CD4-positive, alpha-beta T cell treated with Interleukin-17A for 1 hour (primary cell): ENCODE measurements around the gene ZNF385D.

Experiments used
- DNase-seq: peaks from one replicate; pipeline ENCODE4 v3.0.0-alpha.2; 2020

The ZNF385D gene, protein sequence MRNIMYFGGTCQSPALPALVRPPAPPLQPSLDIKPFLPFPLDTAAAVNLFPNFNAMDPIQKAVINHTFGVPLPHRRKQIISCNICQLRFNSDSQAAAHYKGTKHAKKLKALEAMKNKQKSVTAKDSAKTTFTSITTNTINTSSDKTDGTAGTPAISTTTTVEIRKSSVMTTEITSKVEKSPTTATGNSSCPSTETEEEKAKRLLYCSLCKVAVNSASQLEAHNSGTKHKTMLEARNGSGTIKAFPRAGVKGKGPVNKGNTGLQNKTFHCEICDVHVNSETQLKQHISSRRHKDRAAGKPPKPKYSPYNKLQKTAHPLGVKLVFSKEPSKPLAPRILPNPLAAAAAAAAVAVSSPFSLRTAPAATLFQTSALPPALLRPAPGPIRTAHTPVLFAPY

DNA sequence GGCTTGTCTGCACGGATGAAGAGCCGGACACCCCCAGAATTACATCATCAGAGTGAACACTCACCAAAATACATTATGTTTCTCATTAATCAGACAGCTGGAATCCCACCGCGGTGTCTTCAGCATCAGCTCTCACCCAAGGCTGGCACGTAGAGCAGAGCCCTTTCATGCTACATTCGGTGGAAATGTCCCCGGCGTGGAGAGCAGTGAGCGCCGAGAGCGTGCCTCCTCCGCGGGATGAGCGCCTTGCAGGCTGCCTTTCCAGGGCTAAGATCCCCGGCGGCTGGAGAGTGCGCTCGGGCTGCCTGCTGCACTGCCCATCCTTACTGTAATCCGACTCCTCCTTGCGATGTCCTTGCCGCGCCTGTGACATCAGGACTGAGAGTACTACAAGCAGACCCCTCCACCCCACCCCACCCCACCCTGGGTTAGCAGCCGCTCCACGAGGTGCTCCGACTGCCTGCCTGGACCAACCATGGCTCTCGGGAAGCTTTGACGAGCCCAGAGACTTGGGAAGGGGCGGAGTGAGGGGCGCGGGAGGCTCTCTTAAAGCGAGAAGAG lies at the start of gene ZNF385D:
Gene ZNF385D (minus strand): TSS at position 380 of the 561 bp plus-strand sequence. CDS start 294 bp downstream, at position 86.
- DNase-seq, result no peak

DNA sequence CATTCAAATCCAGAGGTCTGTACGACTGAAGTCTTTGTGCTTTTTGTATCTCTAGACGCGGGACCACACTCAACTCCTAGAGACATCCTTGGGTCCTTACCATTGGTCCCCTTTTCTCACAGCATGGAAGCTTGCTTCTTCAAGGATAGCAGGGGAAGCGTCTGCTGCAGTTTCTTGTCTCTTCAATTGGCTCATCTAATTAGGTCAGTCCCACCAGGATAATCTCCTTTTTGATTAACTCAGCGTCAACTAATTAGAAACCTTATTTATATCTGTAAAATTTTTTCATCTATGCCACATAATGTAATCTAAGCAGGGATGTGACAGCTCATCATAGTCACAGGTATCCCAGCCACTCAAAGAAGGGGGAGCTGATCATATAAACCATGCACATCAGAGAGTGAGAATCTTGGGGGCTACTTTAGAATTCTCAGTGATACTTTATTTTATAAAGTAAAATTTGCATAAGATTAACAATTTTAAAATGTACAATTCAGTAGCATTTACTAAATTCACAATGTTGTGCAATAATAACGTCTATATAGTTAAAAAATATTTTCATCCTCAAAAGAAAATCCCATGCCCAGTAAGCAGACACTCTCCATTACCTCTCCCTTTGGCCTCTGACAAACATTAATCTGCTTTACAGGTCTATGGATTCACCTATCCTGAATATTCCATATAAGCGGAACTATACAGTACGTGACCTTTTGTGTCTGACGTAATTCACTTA lies 47.5 kb upstream of the ZNF385D start:
- DNase-seq, result no peak

DNA sequence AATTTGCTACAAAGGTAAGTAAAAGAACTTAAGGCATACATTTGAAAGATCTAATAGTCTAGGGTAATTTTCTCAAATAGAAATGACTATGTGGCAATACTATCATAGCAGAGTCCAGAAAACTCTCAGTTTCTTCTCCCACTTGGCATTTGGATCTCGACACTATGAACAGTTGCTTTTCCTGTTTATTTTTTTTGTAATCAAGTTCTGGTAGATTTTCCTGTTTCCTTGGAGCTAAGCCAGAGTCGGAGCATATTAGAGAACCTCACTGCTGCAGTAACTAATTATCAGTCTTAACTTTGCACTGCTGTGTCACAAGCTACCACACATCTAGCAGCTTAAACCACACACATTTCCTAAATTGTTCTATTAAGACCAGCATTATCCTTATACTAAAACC lies 44.9 kb upstream of the ZNF385D start:
- DNase-seq, result no peak

DNA sequence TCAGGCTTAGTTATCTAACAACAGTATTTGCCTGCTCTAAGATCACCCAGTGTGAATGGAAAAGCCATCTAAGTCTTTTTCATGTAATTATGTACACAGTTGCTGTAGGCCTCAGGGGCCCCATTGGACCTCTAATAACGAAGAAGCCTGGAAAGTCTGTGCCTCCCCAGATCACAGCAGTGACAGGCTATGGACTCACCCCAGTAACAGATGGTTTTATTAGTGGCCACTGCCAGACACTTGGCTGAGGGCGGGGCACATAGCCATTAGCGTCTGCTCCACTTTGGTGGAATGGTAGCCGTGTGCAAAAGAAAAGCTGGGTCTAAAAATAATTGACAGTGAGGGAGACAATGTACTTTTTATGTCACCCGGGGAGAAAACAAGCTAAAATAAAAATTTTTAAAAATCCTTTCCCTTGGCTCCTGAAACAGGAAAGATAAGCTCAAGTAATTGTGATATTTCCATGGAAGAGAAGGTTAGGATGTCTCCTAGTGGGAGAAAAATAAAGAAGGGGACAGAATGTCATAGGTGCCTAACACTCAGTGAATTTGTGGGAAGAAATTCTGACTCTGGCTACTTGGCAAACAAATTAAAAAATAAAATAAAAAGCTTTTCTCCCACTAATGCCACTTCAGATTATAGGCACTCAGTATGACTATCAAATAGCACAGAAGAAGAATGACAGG lies 44.3 kb upstream of the ZNF385D start:
- DNase-seq, result no peak

DNA sequence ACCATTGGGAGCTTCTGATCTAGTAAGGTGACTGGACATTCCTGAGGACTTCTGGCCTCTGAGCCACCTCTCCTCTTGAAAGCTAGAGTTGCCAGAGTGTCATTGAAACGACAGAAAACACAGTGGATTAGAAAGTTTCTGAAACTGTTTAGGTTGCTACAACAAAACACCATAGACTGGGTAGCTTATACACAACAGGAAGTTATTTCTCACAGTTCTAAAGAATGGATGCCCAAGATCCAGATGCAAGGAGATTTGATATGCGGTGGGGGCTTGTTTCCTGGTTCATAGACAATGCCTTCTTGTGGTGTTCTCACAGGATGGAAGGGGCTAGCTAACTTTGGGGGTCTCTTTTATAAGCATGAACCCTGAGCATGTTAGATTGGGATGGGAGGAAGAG lies 43.3 kb upstream of the ZNF385D start:
- DNase-seq, result no peak

DNA sequence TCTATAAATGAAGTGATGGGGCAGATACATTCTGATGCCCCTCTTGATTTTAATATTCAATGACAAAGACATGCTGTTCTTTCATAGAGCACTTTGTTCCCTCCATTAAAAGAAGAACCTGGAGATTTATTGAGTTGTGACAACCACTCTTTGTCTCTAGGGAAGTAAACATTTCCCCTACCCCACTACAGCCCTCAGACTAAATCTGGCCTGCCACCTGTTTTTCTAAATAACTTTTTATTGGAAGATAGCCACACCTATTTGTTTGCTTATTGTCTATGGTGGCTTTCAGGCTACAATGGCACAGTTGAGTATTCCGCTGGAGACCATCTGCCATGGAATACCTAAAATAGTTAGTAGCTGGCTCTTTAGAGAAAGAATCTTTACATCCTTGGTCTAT lies 41.2 kb upstream of the ZNF385D start:
- DNase-seq, result no peak

DNA sequence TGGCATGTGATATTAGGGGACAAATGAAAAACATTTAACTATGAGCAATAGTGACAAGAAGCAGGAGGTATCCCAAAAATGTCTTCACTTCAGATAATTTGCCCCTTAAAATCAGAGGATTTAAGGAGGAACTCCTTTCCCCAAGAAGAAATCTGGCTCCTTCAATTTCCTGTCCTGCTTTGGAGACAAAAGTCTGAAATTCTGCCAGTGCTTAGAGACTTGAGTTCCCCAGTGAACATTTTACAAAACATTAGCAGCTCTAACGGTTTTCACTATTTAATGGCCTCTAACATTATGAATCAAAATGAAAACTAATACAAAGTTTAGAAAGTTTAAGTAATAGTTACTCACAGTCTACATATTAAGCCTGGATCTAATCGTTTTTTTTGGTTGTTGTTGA lies 40.3 kb upstream of the ZNF385D start:
- DNase-seq, result no peak

DNA sequence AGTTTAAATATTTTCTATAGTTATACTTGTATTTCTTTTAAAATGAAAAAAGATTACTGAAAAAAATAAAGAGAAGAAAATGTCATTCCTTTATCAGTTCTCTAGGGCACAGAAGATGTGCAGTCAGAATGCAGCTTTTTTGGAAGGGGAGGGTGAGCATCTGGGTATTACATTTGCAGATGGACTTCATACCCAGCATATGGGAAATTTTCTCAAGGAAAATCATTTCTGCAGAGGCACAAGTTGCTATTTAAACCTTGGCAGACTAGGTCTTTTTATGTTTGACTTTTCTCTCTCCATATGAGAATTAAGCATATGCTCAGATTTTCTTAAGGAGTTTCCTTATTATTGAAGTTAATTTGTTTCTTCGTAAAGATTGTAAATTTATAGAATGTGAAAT lies 39.5 kb upstream of the ZNF385D start:
- DNase-seq, result no peak

DNA sequence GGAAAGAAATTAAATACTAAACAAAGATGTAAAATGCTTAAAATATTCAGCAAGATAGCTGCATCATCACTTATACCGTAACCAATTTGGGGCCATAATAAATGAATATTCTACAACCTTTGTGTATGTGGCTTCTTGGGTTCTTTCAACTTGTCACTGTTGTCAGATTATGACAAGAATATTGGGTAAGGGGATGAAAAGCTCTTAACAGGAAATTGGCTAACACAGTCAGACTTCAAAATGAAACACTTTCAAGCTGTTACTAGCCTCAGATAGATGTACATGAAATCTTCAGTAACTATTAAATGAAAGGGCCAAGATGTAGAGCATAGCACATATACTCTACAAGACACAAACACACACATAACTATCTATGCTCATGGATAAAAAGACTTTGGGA lies 38.7 kb upstream of the ZNF385D start:
- DNase-seq, result no peak

DNA sequence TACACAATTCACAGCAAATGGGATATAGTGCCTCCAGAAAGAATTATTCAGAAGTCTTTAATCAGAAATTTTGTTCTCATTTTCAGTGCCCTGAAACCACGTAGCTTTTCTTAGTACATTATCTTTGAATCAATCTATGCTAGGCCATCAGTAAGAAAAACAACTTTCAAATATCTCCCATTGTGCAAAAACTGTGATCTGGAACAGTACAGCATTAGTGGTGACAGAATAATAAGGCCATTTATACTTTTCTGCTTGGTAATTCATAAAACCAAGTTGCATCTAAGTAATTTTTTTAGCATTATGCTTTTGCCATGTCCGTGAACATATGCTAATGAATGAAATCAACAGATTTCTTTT lies 35.4 kb upstream of the ZNF385D start:
- DNase-seq, result no peak

DNA sequence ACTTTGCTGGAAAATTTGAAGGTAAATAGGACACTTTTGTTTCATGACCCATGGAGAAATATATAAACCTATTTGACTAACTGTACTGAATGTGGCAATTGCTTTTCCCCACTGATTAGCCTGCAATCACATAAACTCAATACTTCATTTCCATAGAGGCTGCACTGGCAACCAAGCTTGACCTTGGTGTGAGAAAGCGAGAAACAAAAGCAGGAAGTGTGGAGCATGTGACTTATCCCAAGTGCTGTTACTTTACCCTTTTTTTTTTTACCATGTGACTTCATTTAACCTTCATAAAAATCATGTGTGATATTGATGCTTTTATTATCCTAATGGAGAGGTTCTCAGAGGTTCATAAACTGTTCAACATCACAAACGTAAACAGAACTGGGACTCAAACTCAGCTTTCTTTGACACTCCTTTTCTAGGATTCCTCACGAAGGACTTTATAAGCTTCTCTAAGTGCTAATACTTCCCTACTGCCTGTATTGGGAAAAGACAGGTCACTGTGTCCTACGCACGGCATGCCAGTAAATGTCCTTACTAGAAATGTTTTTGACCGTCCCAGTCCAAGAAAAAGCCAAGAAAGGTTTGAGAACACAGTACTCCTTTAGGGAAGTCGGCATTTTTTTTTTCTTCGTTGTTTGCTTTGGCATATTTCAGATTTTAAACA lies 34.9 kb upstream of the ZNF385D start:
- DNase-seq, result no peak

DNA sequence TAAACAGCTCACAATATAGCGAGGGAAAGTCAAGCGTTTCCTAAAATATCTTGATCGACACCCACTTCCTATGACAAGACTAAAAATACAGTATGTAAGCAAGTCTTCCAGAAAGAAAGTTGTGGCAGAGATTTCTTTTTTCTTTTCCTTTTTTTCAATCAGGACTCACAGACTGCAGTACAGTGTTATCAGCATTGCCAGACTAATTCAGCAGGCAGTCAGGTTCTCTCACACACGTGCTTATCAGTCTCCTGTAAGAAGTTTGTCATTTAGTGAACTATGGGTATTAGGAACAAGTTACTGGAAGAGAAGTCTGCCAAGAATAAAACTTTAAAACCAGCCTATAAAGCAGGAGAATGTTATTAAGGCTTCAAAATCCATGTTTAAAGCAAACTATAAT lies 32.8 kb upstream of the ZNF385D start:
- DNase-seq, result no peak

DNA sequence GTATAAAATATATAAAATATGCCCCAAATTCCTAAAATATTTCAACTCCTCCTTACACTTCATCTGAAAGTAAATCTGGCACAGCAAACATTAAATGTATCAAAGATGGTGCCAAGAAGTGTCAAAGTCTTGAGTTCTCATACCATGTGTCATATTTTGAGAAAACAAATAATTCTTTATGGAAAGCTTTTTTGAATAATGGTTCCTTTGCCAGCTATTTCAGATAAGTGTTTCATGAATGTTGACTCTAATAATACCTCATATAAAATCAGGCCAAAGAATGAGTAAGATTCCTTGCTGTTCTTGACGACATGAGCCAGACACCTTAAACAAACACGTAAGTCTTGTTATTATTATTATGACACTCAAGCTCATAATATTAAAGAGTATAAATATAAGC lies 30.3 kb upstream of the ZNF385D start:
- no peak for DNase-seq

DNA sequence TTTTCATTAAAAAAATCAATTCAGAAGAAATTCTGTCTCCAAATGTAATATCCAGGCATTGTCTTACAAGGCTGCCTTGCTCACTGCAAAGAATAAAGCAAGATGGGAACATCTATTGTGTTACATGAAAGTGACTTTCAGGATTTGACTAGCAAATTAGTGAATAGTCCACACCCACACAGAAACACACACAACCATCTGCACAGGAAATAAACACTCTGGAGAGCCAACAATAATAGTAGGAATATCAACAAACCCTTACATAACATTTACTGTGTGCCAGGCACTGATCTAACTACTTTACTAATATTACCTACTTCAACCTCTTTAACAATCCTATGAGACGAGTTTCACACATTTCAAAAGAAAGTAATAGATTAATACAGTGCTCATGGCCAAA lies 28.9 kb upstream of the ZNF385D start:
- DNase-seq, result no peak

DNA sequence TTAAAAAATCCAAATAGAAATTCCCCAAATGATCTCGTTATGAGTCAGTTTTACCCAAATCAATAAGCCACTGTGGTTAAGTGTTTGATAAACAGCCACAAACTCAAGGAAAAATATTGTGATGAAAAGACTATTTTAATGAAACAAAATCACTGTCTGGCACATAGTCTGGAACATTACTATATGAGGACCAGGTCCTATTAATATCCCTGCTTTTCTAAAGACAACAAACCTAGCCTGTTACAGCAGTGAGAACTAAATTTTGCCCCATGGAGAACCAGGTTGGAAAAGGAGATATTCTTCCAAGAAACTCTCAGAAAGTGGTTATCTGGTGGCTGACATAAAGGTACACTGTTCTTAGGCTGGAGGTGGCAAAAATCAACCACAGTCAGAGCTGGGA lies 27.7 kb upstream of the ZNF385D start:
- no peak for DNase-seq

DNA sequence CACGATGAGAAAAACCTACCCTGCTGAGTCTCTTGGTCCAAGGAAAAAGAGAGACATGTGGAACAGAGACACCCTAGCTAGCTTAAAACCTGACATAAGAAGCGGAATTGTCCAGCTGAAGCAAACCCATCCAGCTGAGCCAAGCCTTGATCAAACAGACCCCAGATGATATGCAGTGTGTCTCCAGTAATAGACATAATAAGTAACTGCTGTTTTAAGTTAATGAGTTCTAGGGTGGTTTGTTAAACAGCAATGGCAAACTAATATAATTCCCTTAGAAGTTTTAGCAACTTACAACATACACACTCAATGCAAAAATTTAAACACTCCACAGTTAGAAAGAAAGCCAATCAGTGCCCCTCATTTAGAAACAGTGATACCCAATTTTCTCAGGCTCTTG lies 26.8 kb upstream of the ZNF385D start:
- no peak for DNase-seq

DNA sequence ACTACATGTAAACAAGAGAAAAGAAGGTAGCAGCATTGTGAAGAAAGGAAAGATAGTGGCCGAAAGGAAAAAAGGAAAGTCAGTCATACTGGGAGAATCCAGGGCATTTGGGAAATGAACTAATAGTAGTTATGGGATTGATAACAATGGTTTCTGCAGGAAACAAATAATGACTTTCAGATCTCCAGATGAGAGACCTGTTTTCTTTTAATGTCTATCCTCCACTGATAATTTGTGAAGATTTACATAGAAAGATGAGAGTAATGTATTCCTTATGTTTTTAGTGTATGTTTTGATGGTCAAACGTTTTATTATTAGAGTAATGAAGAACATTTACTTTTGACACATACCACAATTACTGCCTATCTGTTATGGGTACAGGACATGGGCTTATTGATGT lies 15.0 kb upstream of the ZNF385D start:
- DNase-seq, result no peak

DNA sequence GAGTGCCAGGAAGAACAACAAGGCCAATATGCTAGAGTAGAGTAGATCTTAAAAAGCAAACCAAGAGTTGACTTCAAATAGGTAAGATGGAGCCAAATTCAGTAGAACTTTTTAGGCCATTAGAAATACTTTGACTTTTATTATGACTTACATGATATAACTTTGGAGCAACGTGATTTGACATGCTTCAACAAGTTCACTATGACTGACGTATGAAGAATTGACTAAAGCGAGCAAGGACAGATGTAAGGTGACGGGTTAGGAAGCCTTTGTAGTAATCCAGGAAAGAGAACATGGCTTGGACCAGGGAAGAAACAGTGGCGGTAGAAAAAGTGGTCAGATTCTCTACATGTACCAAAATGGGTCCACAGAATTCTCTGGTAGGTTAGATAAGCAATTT lies 4.9 kb upstream of the ZNF385D start:
- DNase-seq, result no peak

DNA sequence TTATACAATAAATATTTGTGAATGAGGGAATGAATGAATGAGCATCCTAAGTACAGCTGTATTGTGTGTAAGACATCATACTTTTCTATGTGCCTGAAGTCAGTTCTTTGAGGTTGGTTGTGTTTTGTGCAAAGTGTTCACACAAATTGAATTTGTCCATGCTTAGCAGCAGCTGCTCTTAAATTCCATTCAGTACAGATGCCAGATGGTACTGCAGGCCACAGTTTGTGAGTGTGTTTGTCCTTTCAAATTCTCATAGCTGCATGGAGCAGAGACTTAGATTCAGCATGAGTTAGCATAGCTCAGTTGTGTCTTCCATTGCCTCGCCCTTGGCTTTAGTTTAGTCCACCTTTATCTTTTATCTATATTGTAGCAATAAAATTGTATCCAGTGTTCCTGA lies 3.8 kb upstream of the ZNF385D start:
- no peak for DNase-seq

DNA sequence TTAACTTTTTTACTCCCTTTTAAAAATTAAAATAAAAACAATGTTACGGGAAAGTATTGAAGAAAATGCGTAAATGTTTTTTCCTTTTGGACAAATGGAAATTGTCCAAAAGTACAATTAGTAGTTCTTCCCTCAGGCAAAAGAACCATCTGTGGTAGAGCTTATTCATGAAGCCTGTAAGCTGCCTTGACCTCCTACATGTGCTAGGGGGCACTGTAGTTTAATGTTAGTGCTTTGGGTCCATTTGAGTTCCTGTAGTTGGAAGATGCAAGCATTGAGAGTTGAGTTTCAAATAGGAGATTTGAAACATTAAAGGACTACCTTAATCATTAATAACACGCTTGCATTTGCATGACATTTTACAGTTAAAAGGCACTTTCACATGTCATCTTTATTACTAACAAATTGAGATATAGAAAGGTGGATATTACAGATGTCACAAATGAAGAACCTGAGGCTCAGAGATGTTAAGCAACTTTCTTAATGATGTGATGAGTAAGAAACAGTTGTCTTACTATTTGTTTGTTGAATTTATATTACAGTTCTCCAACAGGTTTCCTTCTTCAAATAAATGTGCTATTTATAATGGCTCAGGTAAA lies 1.8 kb upstream of the ZNF385D start:
- DNase-seq, result no peak

DNA sequence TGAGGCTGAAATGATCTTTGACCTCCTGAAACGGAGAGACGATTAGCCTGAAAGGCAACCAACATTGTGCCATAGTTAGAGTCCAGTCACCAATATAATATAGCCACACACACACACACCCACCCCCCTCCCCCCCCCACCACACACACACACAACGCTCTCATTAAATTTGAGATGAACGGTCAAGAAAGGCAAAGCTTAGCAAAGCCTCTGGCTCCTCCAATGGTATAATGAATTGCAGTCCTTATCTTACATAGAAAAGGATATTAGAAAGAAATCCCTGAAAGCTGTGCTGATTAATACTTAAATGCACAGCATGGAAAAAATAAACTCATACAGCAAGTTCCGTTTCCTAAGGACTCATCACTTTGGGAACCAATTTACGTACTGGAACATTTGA lies 876 bp upstream of the ZNF385D start:
- no peak for DNase-seq

DNA sequence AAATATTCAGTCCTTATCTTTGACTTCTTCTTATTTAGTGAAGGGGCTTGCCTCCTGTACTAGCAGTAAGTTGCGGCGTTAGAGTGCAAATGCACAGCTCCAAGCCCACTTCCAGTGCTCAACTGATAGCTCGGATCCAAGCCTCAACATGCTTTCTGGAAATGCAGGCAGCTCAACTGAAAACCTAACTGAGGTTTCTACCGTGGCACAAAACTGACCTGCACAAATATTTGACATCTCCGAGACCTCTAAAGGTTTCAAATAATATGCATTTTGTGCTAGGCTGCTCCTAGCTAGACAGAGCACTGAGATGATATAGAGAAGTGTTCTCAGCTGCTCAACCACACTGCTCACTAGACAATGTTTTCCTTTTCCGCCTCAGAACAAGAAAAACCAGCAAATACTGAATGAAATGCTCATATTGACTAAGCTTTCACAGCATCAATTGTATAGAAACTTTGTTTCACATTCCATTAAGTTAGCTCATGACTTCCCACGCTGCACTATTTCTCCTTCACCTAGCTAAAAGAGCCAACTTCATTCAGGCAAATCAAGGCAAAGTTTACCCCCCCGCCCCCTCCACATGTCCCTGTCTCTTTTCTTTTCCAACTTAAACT lies 822 bp downstream of the ZNF385D start:
- DNase-seq, result no peak
